ENCODE measurements around the gene ZFAND4.
"Not testable (repeated sequence)": the region's sequence is repeated elsewhere in the genome, so short reads cannot be mapped to it uniquely, and the experiment has no call there.

ZFAND4 gene

DNA sequence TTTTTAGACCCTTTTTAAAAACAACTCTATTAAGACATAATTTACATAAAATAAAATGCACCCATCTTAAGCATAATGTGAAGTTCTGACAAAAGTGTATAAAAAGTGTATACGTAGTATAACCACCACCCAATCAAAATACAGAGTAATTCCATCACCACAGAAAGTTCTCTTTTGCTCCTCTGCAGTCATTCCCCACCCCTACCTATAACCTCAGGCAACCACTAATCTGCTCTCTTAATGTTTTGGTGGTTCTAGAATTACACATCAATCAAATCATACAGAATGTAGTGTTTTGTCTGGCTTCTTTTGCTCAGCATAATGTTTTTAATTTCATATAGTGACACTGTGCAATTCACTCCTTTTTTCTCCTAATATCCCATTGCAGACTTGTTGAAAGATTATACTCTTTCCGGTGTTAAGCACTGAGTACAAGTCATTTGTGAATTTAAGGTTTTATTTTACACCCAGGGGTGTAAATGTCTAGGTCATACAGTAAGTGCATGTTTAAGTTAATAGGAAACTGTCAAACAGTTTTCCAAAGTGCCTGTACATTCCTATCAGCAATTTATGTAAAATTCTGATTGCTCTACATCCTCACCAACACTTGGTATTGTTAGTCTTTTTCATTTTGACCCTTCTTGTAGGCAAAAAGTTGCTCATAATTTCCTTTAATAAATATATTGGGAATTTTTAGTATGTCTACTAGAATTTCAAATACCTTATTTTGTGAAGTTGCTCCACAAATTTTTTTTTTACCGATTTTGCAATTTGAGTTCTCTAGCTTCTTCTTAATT is 86.3 kb downstream of the ZFAND4 start:
- no peak for DNase-seq

DNA sequence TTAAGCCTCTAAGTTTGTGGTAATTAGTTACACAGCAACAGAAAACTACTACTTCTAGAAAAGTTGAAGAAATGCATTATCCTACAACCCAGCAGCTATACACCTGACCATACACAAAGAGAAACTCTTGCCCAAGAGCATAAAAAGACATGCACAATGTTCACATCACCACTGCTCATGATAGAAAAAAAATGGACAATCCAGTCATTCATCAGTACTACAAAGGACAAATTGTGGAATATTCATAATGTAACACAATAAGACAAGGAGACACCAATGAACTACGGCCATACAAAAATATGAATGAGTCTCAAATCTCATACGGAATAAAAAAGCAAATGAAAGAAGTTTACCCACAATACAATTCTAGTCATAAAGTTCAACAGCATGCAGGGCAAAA is 87.4 kb downstream of the ZFAND4 start:
- no peak for DNase-seq

DNA sequence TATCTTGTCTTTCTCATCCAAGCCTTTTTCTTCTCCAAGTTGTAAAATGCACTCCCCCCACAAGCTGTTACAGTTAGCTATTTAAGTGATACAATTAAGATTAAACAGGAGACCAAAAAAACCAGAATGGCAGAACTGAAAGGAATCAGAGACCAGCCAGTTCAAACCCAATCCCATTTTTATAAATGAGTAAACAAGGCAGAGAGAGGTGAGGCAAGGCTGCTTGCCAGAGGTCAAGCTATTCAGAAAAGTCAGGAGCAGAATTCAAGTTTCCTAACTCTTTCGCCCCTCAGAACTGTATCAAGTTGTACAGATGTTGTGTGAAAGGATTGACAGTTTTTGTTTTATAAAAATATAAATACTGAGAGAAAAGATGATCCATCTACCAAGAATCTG is 90.2 kb downstream of the ZFAND4 start:
- no peak for DNase-seq

DNA sequence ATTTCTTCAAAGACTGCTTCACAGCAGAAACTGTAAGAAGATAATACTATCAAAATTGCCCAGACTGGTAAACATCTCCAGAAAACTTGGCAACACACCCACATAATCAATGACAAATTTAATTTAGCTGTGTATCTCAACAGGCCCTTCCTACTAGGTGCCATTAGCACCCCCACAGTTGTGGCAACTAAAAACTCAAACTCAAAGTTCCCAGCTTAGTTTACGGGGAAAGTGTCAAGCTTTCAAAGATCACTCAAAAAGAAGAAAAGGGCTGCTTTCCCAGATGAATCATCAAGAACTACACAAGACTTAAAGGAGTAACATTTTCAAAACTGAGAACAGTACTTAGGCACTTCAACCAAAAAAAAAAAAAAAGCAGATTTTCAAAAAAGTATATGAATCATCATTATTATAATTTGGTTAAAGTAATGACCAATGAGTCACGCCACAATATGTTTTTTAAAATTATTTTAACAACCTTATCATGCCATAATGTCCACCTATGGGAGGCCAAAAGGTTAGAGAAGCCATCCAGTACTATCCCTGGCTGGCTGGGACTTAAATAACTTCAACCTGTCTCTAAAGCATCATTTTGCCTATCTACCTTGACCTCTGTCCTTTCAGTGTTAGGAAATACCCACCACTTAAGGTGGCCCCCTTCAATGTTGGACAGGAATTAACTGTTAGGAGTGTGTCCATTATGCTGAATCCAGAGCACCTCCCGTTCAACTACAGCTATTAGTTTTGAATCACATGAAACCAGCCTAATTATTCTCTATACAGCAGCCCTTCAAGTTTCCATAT is 90.8 kb downstream of the ZFAND4 start:
- no peak for DNase-seq

DNA sequence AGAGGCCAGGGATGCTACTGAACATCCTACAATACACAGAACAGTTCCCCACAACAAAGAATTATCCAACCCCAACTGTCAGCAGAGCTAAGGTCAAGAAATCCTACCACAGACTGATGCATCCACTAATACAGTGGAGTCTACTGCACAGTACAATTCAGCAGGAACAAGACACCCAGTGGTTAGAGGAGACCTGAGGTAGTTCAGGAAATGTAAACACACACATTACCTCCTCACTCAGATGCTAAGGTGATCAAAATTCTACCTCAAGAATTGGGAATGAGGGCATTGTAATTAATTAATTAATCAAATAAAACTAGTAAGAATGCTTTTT is 91.4 kb downstream of the ZFAND4 start:
- no peak for DNase-seq

DNA sequence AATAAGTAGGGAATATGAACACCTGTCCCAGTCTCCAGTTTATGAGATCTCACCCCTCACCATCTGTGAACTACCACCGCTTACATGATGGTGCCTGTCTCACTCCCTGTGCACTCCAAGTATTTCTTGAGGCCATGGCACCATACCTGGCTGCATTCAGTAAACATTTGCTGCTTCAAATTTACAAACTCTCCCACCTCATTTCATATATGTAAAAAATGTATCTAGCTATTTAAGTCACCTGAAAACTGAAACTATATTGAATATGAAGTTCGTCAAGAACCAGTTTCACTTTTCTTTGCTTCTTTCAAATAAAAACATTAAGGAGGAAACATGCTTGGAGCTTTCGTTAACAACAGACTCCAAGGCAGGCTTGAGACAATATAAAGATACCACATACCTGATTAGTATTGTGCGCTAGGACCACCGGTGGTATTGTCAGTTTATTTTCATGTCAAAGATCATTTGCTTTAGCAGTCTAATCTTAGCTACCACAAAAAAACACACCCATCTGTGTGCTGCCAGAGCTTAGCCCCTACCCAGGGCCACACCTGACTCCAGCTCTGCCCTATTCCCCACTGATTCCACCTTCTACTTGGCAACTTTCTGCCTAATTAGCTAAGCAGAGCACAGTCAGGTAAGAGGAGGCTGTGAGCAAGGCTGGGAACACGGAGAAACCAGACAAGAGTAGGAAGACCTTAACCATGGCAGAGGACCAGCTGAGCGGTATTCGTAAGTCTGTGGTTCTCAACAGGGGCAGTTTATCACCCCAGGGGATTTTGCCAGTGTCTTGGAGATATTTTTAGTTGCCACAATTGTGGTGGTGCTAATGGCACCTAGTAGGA is 92.0 kb downstream of the ZFAND4 start:
- no peak for DNase-seq

DNA sequence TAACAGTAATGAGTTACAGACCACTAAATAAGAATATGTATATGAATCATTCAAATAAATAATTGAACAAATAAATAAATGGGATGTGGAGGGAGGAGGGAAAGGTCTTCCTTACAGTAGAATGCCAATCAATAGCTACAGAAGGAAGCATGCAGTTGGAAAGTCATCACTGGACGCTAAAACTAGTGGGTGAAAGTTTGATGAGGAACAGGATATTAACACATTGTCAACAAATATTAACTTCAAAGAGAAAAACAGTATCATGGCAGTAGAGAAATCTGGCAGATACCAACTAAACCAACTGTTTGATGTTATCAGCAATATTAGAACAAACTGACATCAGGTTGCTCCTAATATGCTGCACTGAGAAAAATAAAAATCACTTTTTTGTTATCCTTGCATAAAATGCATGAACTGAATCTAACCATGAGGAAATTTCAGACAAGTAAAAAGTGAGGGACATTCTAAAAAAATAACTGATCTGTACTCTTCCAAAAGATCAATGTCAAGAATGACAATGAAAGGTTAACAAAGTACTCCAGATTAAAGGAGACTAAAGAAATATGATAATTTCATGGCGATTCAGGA is 94.1 kb downstream of the ZFAND4 start:
- no peak for DNase-seq

DNA sequence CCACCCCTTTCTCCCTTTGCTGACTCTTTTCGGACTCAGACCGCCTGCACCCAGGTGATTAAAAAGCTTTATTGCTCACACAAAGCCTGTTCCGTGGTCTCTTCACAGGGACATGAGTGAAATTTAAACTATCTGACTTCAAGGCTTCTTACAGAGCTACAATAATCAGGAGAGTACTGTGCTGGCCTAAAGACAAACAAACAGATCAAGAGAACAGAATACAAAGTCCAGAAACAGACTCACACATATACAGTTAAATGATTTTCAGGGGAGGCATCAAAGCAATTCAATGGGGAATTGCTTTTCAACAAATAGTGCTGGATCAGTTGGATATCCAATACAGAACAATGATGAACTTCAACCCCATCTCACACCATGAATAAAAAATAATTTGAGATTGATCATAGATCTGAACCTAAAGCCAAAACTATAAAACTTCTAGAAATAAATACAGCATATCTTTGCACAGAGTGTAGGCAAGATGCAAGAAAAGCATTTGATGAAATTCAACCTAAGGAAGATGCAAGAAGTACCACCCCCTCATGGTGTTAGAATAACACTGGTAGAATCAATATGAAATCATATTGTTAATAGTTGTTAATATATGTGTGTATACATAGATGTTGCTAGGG is 96.5 kb downstream of the ZFAND4 start:
- DNase-seq: no peak

DNA sequence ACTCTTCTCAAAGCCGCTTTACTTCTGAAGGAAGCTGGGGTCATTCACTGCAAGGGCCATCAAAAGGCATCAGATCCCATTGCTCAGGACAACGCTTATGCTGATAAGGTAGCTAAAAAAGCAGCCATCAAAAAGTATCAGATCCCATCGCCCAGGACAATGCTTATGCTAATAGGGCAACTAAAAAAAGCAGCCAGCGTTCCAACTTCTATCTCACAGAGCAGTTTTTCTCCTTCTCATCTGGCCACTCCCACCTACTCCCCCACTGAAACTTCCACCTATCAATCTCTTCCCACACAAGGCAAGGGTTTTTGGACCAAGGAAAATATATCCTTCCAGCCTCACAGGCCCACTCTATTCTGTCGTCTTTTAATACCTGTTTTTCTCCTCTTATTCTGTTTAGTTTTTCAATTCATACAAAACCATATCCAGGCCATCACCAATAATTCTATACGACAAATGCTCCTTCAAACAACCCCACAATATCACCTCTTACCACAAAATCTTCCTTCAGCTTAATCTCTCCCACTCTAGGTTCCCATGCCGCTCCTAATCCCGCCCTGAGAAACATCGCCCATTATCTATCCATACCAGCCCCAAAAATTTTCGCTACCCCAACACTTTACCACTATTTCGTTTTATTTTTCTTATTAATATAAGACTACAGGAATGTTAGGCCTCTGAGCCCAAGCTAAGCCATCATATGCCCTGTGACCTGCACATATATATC is 97.4 kb downstream of the ZFAND4 start:
- DNase-seq: not testable (repeated sequence)

DNA sequence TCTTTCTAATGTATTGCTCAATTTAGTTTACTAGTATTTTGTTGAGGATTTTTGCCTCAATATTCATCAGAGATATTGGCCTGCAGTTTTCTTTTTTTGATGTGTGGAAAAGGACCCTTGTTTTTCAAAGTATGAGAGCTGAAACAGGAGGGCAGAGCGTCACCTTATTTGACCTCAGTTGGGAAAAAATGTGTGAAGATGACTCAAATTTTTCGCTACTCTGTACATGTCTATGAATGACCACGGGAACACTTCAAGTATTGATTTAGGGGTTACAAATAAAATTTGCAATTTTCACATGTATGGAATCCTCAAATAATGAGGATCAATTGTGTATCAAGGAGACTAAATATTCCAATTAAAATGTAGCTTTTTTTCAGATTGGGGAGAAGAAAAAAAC is 103.1 kb downstream of the ZFAND4 start:
- DNase-seq: no peak

DNA sequence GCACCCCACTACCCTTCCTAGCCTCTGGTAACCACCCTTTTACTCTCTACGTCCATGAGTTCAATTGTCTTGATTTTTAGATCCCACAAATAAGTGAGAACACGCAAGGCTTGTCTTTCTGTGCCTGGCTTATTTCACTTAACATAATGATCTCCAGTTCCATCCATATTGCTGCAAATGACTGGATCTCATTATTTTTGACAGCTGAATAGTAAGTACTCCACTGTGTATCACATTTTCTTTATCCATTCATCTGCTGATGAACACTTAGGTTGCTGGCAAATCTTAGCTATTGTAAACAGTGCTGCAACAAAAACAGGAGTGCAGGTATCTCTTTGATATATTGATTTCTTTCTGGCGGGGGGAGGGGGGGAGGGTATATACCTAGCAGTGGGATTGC is 106.2 kb downstream of the ZFAND4 start:
- no peak for DNase-seq
